Measurements from ENCODE around the gene DCBLD1. TPM values are rescaled to one million over a fixed set of nuclear protein-coding genes. Genes with fewer than 3 reads are reported as not detected.

Gene DCBLD1
- total and polyA plus RNA-seq, 2 donors from 2014 or later: 4.1 to 9.6 TPM

- TF ChIP-seq, protein P1, sequence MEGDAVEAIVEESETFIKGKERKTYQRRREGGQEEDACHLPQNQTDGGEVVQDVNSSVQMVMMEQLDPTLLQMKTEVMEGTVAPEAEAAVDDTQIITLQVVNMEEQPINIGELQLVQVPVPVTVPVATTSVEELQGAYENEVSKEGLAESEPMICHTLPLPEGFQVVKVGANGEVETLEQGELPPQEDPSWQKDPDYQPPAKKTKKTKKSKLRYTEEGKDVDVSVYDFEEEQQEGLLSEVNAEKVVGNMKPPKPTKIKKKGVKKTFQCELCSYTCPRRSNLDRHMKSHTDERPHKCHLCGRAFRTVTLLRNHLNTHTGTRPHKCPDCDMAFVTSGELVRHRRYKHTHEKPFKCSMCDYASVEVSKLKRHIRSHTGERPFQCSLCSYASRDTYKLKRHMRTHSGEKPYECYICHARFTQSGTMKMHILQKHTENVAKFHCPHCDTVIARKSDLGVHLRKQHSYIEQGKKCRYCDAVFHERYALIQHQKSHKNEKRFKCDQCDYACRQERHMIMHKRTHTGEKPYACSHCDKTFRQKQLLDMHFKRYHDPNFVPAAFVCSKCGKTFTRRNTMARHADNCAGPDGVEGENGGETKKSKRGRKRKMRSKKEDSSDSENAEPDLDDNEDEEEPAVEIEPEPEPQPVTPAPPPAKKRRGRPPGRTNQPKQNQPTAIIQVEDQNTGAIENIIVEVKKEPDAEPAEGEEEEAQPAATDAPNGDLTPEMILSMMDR (IDR thresholded peaks at IDR 0.05; ENCODE audit: borderline replicate concordance, extremely low read depth, insufficient read depth): no peak
- Histone ChIP-seq H3K27me3 (ENCODE audit: control insufficient read depth, insufficient read depth, low read length) (no peaks in the 10 kb centered on the region), H3K4me1 (ENCODE audit: control insufficient read depth in 2 of 3, insufficient read depth in 2 of 3, low read depth in 1 of 3, low read length in 3 of 3) (peaks cover 0 to 7% (median 0%) of the 10 kb centered on the region in 3 donors), H3K4me3 (ENCODE audit: low read length in 3 of 3) (no peak overlapping the region), H3K36me3 (ENCODE audit: control insufficient read depth in 2 of 3, insufficient read depth in 3 of 3, low read length in 3 of 3) (no peaks in the 10 kb centered on the region), H3K9ac (ENCODE audit: low read length in 3 of 3) (no peak overlapping the region), H3K9me3 (ENCODE audit: control insufficient read depth in 2 of 3, insufficient read depth in 1 of 3, low read length in 3 of 3) (no peaks in the 10 kb centered on the region), H3K27ac (ENCODE audit: low read depth in 2 of 2, low read length in 2 of 2) (no peak overlapping the region)
- DNase-seq: no peak
- intact Hi-C loops (cut with DNase I): no loop called here
- no peak for FAIRE-seq
Measured at GRCh38 chr6:117478853-117479231, 3.6 kb upstream of the DCBLD1 start.

DNA sequence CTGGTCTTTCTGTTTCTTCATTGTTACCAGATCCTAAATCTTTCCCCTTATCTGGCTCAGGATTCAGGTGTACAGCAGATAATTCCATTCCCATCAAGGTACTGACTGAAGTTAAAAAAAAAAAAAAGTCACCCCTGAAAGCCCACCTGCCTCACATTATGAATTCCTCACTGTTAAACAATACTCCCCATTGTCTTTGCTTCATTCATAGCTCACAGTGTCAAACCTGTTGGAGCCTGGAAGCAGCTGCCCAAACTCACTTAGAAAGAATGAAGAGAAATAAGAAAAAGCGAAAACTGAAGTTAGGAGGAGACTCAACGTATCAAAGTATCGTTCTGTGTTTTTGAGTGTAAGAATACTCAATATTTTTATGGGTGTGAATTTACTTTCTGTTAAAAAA lies 1.8 kb upstream of the DCBLD1 start:
- H3K9me3 ChIP-seq (ENCODE audit: control insufficient read depth in 2 of 3, insufficient read depth in 1 of 3, low read length in 3 of 3): no peaks in the 10 kb centered on the region
- H3K27ac ChIP-seq (ENCODE audit: low read depth in 2 of 2, low read length in 2 of 2): no peak overlapping the region
- H3K36me3 ChIP-seq (ENCODE audit: control insufficient read depth in 2 of 3, insufficient read depth in 3 of 3, low read length in 3 of 3): no peaks in the 10 kb centered on the region
- intact Hi-C loops (cut with DNase I): no loop called here
- FAIRE-seq: no peak
- H3K4me3 ChIP-seq (ENCODE audit: low read length in 3 of 3): no peak overlapping the region
- TF ChIP-seq, protein P1 (IDR thresholded peaks at IDR 0.05; ENCODE audit: borderline replicate concordance, extremely low read depth, insufficient read depth): no peak
- H3K4me1 ChIP-seq (ENCODE audit: control insufficient read depth in 2 of 3, insufficient read depth in 2 of 3, low read depth in 1 of 3, low read length in 3 of 3): peaks cover 0 to 10% (median 0%) of the 10 kb centered on the region in 3 donors
- DNase-seq: peak in 2 of 5 donors; percentile 21 to 35
- no peak overlapping the region for H3K9ac ChIP-seq (ENCODE audit: low read length in 3 of 3)
- H3K27me3 ChIP-seq (ENCODE audit: control insufficient read depth, insufficient read depth, low read length): no peaks in the 10 kb centered on the region

DNA sequence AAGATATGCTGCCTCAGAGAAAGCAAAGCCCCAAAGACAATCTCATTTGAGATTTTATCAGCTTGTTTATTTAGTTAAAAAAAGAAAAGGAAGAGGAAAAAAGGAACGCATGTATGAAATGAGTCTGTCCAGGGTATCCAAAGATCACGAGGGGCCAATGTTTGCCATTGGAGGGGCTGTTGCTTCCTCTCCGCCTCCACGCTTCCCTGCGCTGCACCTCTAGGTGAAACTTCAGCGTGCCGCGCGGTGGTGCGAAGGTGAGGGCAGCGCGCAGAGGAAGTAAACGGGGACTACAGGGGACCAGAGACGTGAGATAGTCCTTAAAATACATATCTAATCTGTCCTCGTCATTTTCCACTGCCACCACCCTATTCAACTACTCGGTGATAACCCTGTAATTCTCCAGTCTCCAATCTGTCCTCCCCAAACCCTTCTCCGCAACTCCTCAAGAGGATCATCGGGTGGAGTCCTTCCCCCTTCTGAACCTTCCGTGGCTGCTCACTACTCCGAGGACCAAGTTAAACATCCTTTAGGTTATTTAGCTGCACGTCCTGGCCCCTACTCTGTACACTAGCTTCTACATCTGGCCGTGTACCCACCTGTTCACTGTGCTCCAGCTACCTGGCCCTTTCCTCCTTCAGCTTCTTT lies 1.1 kb upstream of the DCBLD1 start:
- no peak for FAIRE-seq
- Histone ChIP-seq H3K36me3 (ENCODE audit: control insufficient read depth in 2 of 3, insufficient read depth in 3 of 3, low read length in 3 of 3) (no peaks in the 10 kb centered on the region), H3K27me3 (ENCODE audit: control insufficient read depth, insufficient read depth, low read length) (no peaks in the 10 kb centered on the region), H3K9me3 (ENCODE audit: control insufficient read depth in 2 of 3, insufficient read depth in 1 of 3, low read length in 3 of 3) (no peaks in the 10 kb centered on the region), H3K27ac (ENCODE audit: low read depth in 2 of 2, low read length in 2 of 2) (no peak overlapping the region), H3K9ac (ENCODE audit: low read length in 3 of 3) (no peak overlapping the region), H3K4me1 (ENCODE audit: control insufficient read depth in 2 of 3, insufficient read depth in 2 of 3, low read depth in 1 of 3, low read length in 3 of 3) (peaks cover 0 to 10% (median 0%) of the 10 kb centered on the region in 3 donors), H3K4me3 (ENCODE audit: low read length in 3 of 3) (peak overlapping the region in 2 of 3 donors; percentile 0 to 66)
- TF ChIP-seq, protein P1 (IDR thresholded peaks at IDR 0.05; ENCODE audit: borderline replicate concordance, extremely low read depth, insufficient read depth): no peak
- DNase-seq: peak in 4 of 5 donors; percentile 12 to 39 (median 14)
- intact Hi-C loops (cut with DNase I): no loop called here

GRCh38 chr6:117481926-117482239 lies 591 bp upstream of the DCBLD1 start:
- DNase-seq (no peak), FAIRE-seq (no peak)
- no peaks in the 10 kb centered on the region for H3K9me3 ChIP-seq (ENCODE audit: control insufficient read depth in 2 of 3, insufficient read depth in 1 of 3, low read length in 3 of 3)
- TF ChIP-seq, protein P1 (IDR thresholded peaks at IDR 0.05; ENCODE audit: borderline replicate concordance, extremely low read depth, insufficient read depth): no peak
- peak overlapping the region in 2 of 3 donors; percentile 0 to 66 for H3K4me3 ChIP-seq (ENCODE audit: low read length in 3 of 3)
- no peaks in the 10 kb centered on the region for H3K36me3 ChIP-seq (ENCODE audit: control insufficient read depth in 2 of 3, insufficient read depth in 3 of 3, low read length in 3 of 3)
- H3K27ac ChIP-seq (ENCODE audit: low read depth in 2 of 2, low read length in 2 of 2): peak overlapping the region in 1 of 2 donors; percentile 30
- intact Hi-C loops (cut with DNase I): no loop called here
- H3K27me3 ChIP-seq (ENCODE audit: control insufficient read depth, insufficient read depth, low read length): no peaks in the 10 kb centered on the region
- H3K4me1 ChIP-seq (ENCODE audit: control insufficient read depth in 2 of 3, insufficient read depth in 2 of 3, low read depth in 1 of 3, low read length in 3 of 3): peaks cover 0 to 10% (median 0%) of the 10 kb centered on the region in 3 donors
- H3K9ac ChIP-seq (ENCODE audit: low read length in 3 of 3): no peak overlapping the region

Measured in kidney (tissue), 14 donors.